HPDE6-E6E7 (cell line): Measurements from ENCODE around the gene UQCC2.

Source experiments
- DNase-seq: peaks from one replicate; pipeline ENCODE4 v3.0.0; 2011; ENCODE audit warnings: missing footprints; ENCODE audit errors: extremely low spot score

UQCC2 gene

DNA sequence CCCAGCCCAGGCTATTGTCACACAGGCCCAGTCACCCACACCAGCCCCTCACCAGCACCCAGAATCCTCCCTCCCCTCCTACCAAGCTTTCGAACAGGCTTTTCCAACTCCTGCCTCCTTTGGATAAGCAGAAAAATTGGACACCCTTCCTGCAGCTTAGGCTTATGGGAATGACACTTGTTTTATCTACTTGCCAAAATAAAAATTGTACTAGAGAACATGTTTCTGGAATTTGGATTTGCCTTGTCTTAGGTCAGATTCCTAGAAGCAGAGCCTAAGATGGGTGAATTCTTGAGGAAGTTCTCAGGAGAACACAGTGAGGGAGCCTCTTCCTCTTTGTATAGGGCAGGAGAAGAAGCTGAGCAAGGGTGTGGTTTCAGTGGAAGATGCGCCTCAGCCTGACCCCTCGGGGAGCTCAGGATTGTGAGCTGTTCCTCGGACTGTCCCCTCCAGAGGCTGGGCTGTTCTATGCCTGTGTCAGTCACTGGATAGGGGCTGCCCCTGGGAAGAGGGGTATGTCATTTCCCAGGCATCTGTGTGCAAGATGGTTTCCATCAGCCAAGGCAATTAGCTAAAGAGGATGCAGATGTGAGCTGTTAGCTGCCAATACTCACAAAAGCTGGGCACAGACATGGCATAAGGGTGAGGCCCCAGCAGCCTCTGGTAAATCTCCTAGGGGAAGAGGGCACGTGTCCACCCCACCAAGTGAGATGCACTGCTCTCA, 56.5 kb downstream of the UQCC2 start:
- no peak for DNase-seq

DNA sequence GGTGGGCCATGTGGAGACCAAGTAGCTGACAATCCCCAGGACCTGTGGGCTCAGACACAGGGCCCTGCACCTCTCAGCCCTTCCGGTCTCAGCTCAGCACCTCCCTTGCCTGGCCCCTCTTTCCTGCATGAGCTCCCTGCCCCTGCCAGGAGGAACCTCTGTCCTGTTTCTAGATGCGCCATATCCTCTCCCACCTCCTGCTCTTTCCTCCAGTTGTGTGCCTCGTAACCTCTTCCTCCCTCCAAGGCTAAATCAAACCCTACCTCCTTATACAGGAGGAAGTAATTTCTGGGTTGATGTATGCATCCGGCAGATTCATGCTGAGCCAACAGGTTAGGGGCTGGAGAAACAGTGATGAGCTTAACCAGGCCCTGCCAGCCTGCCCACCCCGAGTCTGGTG, 59.5 kb downstream of the UQCC2 start:
- DNase-seq: no peak

GRCh38 chr6:33651403-33651802, 60.1 kb downstream of the UQCC2 start:
- DNase-seq: no peak
